ENCODE measurements around the gene SLC8B1.

The SLC8B1 gene

DNA sequence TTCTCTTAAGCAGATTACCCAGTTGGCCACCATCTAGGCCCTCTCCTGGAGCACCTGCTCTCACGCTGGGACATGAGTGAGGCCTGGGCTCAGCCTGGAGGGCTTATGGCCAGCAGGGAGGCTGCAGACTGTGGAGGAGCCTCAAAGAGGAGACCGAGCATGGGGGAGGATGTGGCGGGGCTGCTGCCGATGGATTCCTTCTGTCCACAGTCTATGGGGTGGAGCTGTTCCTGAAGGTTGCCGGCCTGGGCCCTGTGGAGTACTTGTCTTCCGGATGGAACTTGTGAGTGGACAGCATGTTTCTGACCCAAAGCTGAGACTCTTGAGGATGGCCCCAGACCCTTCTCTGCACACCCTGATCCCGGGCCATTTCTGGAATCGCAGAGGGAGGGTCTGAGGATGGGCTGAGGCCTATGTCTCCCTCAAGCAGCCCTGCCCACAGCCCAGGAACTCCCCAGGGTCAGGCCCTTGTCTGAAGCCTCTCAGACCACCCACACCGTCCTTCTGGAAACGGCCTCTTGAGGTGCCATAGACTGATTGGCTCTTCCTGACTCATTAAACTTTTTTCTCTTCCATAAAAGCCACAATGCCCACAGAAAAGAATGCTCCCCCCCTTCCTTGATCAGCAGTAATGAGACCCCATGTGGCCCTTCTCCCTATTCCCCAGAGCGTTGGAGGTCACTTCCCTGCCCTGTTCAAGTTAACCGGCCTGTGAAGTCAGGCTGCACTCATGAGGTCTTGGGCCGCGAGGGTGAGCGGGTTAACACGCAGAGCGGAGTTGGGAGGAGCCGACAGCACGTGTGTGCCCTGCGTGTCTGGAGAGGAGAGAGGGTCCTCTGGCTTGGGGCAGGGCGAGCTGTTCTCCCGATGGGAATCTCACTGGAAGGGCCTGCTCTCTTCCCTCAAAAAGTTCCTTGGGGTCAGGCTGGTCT, 49.0 kb downstream of the SLC8B1 start:
- no peaks in the 10 kb centered on the region for H3K27me3 ChIP-seq (ENCODE audit: insufficient read depth, low read depth, severe bottlenecking)
- H3K36me3 ChIP-seq: no peaks in the 10 kb centered on the region; the same call in 1 of the 2 replicates
- no peak overlapping the region for H3K27ac ChIP-seq
- no peak for DNase-seq
- no peak for TF ChIP-seq CTCF (IDR thresholded peaks at IDR 0.05; ENCODE audit: low read depth, low read length)
- H3K9me3 ChIP-seq (ENCODE audit: severe bottlenecking): no peaks in the 10 kb centered on the region
- H3K4me3 ChIP-seq (ENCODE audit: low read depth, low read length): no peak overlapping the region

DNA sequence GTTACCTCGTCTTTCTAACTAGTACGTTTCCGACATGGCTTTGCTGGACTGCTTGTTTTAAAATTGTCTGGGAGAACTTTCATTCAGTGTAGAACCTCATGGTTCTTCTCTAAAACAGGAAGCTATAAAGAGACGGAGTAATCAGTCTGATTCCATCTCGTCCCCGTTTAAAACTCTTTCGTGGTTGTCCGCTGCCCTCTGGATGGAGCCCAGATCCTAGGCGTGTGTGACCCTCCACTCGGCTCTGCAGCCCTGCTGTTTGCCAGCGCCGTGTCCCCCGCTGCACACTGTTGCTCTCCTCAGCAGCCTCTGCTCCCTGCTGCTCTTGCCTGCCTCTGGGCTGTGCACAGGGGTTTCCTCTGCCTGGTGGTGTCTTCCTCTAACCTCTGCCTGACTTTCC, 50.2 kb downstream of the SLC8B1 start:
- DNase-seq: no peak
- TF ChIP-seq CTCF (IDR thresholded peaks at IDR 0.05; ENCODE audit: low read depth, low read length): no peak
- Histone ChIP-seq H3K27ac (no peak overlapping the region), H3K27me3 (ENCODE audit: insufficient read depth, low read depth, severe bottlenecking) (no peaks in the 10 kb centered on the region), H3K36me3 (no peaks in the 10 kb centered on the region; the same call in 1 of the 2 replicates), H3K4me3 (ENCODE audit: low read depth, low read length) (no peak overlapping the region), H3K9me3 (ENCODE audit: severe bottlenecking) (no peaks in the 10 kb centered on the region)

DNA sequence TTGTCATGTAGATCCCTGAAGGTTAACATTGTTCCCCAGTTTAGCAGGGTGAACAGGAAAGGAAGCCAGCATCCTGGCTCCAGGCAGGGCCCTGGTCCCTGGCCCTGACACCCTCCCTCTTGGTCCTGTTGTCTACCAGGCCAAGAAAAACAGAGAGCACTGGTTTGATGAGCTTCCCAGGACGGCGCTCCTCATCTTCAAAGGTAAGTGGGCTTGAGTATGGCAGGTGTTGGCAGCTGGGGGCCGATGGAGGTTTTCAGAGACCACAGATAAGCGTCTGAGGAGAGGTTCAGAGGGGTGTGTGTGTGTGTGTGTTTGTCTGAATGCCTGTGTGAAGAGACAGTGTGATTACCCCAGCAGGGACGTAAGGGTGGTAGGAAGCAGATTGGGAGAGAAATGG, 56.3 kb downstream of the SLC8B1 start:
- Histone ChIP-seq H3K27me3 (ENCODE audit: insufficient read depth, low read depth, severe bottlenecking) (no peaks in the 10 kb centered on the region), H3K9me3 (ENCODE audit: severe bottlenecking) (no peaks in the 10 kb centered on the region), H3K27ac (no peak overlapping the region), H3K36me3 (no peaks in the 10 kb centered on the region), H3K4me3 (ENCODE audit: low read depth, low read length) (no peak overlapping the region)
- no peak for TF ChIP-seq CTCF (IDR thresholded peaks at IDR 0.05; ENCODE audit: low read depth, low read length)
- DNase-seq: no peak

- no peak for TF ChIP-seq CTCF (IDR thresholded peaks at IDR 0.05; ENCODE audit: low read depth, low read length)
- Histone ChIP-seq H3K36me3 (no peaks in the 10 kb centered on the region), H3K27me3 (ENCODE audit: insufficient read depth, low read depth, severe bottlenecking) (no peaks in the 10 kb centered on the region), H3K4me3 (ENCODE audit: low read depth, low read length) (no peak overlapping the region), H3K27ac (no peak overlapping the region), H3K9me3 (ENCODE audit: severe bottlenecking) (no peaks in the 10 kb centered on the region)
- DNase-seq: no peak
Measured at GRCh38 chr12:113278141-113278540, 56.8 kb downstream of the SLC8B1 start.

DNA sequence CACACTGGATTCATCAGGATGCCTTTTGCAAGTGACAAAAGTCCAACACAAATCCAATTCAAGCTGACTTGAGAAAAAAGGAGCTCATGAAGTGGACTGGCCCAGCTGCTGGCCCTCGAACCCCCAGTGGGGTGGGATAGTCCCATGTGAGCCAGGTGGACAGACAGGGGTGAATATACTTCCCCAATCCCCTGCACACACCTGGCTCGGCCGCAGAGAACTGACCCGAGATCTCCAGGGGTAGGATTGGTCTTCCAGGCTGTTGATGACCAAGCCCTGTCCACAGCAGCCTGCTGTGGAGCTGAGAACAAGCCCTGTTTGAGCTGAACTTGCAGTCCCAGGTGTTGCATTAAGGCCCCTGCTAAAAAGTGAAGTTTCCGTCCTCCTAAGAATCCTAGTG, 57.4 kb downstream of the SLC8B1 start:
- no peaks in the 10 kb centered on the region for H3K9me3 ChIP-seq (ENCODE audit: severe bottlenecking)
- no peaks in the 10 kb centered on the region for H3K27me3 ChIP-seq (ENCODE audit: insufficient read depth, low read depth, severe bottlenecking)
- no peak for DNase-seq
- no peak overlapping the region for H3K4me3 ChIP-seq (ENCODE audit: low read depth, low read length)
- TF ChIP-seq CTCF (IDR thresholded peaks at IDR 0.05; ENCODE audit: low read depth, low read length): no peak
- no peaks in the 10 kb centered on the region for H3K36me3 ChIP-seq
- no peak overlapping the region for H3K27ac ChIP-seq
